GM21515 (cell line): ENCODE results near the gene C11orf98.
A peak's percentile ranks its signal among the peaks of the same experiment; 100 is the strongest.
"Not testable (repeated sequence)": the region's sequence is repeated elsewhere in the genome, so short reads cannot be mapped to it uniquely, and the experiment has no call there.

Experiments
- ATAC-seq: cut with Tn5 transposase; IDR thresholded peaks from one replicate; pipeline ENCODE4 v1.9.1; 2021; ENCODE audit not compliant: unreplicated experiment

Gene C11orf98

GRCh38 chr11:62654297-62654696 lies 10.7 kb downstream of the C11orf98 start:
- no peak for ATAC-seq

- ATAC-seq = no peak
Measured at GRCh38 chr11:62652161-62653006, 12.6 kb downstream of the C11orf98 start.

- ATAC-seq = not testable (repeated sequence)
Measured at GRCh38 chr11:62650283-62650682, 14.7 kb downstream of the C11orf98 start.

GRCh38 chr11:62649486-62649885 lies 15.5 kb downstream of the C11orf98 start:
- no peak for ATAC-seq

GRCh38 chr11:62648967-62649364 lies 16.0 kb downstream of the C11orf98 start:
- ATAC-seq = no peak

GRCh38 chr11:62648185-62648966 lies 16.6 kb downstream of the C11orf98 start:
- ATAC-seq = no peak

- ATAC-seq = no peak
Measured at GRCh38 chr11:62647609-62648005, 17.4 kb downstream of the C11orf98 start.

GRCh38 chr11:62646825-62647608 lies 18.0 kb downstream of the C11orf98 start:
- ATAC-seq = no peak

- ATAC-seq = peak; percentile 78
Measured at GRCh38 chr11:62645946-62646824, 18.8 kb downstream of the C11orf98 start, which contains the start of gene GANAB. Gene GANAB, minus strand, starts transcription at chr11:62646613. Its CDS starts 14 bp downstream, at chr11:62646599.

GRCh38 chr11:62645671-62645945 lies 19.4 kb downstream of the C11orf98 start:
- ATAC-seq = no peak

GRCh38 chr11:62644220-62644619 lies 20.8 kb downstream of the C11orf98 start:
- ATAC-seq = no peak

GRCh38 chr11:62632492-62632891 lies 32.5 kb downstream of the C11orf98 start:
- ATAC-seq = no peak

GRCh38 chr11:62627713-62628112 lies 37.3 kb downstream of the C11orf98 start:
- no peak for ATAC-seq

GRCh38 chr11:62622476-62623089 lies 42.4 kb downstream of the C11orf98 start:
- no peak for ATAC-seq

- ATAC-seq = peak; percentile 86
Measured at GRCh38 chr11:62621567-62622470, 43.2 kb downstream of the C11orf98 start, which contains the start of gene B3GAT3. Gene B3GAT3, minus strand, starts transcription at chr11:62621986. Its CDS starts 39 bp downstream, at chr11:62621947.

- no peak for ATAC-seq
Measured at GRCh38 chr11:62621027-62621566, 43.9 kb downstream of the C11orf98 start.

GRCh38 chr11:62616957-62617356 lies 48.1 kb downstream of the C11orf98 start:
- ATAC-seq = not testable (repeated sequence)

GRCh38 chr11:62615521-62615920 lies 49.5 kb downstream of the C11orf98 start:
- no peak for ATAC-seq

- ATAC-seq = no peak
Measured at GRCh38 chr11:62614275-62614674, 50.7 kb downstream of the C11orf98 start.
